Measurements from ENCODE around the gene PLEKHN1.

DNA sequence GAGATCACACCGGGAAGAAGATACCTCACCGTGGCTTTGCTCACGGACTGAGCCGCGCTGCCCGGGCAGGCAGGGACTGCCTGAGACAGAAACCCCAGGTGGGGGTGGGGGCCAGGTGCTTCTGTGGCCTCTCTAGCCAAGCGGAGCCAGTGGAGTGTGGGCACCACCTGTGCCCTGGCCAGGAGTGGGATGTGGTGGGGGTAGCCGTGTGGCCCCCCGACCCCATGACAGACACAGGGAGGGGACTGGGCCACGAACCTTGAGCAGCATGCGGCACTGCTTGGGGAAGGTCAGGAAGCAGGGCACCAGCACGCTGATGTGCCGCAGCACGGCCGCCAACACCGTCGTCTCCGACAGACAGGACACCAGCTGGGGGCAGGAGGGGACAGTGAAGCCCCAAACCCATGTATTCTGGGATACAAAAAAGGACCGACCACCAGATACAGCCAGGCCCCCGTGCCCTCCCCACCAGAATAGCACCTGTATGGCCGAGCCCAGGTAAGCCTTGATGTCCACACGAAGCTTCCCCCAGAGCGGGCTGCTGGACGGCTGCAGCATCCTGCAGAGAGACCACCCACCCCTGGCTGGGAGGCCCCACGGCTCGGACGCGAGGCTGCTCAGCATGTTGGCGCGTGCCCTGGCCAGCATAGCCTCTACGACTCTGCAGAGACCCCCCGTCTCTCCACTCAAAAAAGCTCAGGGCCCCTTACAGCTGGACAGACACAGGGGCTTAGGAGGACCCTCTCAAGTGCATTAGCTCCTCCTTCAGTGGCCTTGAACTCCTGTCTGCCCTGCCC lies 12.6 kb upstream of the PLEKHN1 start:
- TF ChIP-seq POLR2AphosphoS5 (IDR thresholded peaks at IDR 0.05) (no peak), POLR2A (IDR thresholded peaks at IDR 0.05) (no peak)
- TF ChIP-seq, protein P1, sequence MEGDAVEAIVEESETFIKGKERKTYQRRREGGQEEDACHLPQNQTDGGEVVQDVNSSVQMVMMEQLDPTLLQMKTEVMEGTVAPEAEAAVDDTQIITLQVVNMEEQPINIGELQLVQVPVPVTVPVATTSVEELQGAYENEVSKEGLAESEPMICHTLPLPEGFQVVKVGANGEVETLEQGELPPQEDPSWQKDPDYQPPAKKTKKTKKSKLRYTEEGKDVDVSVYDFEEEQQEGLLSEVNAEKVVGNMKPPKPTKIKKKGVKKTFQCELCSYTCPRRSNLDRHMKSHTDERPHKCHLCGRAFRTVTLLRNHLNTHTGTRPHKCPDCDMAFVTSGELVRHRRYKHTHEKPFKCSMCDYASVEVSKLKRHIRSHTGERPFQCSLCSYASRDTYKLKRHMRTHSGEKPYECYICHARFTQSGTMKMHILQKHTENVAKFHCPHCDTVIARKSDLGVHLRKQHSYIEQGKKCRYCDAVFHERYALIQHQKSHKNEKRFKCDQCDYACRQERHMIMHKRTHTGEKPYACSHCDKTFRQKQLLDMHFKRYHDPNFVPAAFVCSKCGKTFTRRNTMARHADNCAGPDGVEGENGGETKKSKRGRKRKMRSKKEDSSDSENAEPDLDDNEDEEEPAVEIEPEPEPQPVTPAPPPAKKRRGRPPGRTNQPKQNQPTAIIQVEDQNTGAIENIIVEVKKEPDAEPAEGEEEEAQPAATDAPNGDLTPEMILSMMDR (IDR thresholded peaks at IDR 0.05), result no peak
